ENCODE results near the gene STAC. TPM values are rescaled to one million over a fixed set of nuclear protein-coding genes. Genes with fewer than 3 reads are reported as not detected.

The STAC gene
- total and polyA plus RNA-seq, 9 of the 15 experiments (the other 6 are each of a cell fraction or from before 2014, with no cell fraction given), result 0.11 TPM; not detected in 8

GRCh38 chr3:36505393-36505792 lies 125.1 kb downstream of the STAC start:
- no peak for DNase-seq (ENCODE audit: extremely low read depth in 1 of 4, low spot score in 3 of 4)
- in situ Hi-C loops (cut with MboI), result no loop called here
- no peaks in the 10 kb centered on the region; the same call in 1 of the 2 replicates for H3K9me3 ChIP-seq (replicated peaks; ENCODE audit: control insufficient read depth, insufficient read depth, low read depth, low read length)
- H3K27me3 ChIP-seq (ENCODE audit: control insufficient read depth in 2 of 2, insufficient read depth in 2 of 2, low read length in 2 of 2), result no peaks in the 10 kb centered on the region
- H3K79me2 ChIP-seq (ENCODE audit: control insufficient read depth, insufficient read depth, low read length), result no peaks in the 10 kb centered on the region
- no peak for ATAC-seq
- POLR2A ChIA-PET, result no interaction called here
- no peak overlapping the region for H3K4me3 ChIP-seq
- intact Hi-C loops (cut with micrococcal nuclease), result no loop called here
- H3K9me1 ChIP-seq (ENCODE audit: control insufficient read depth, insufficient read depth, low read length), result no peaks in the 10 kb centered on the region
- H3K4me1 ChIP-seq (replicated peaks in 1 of 2; ENCODE audit: control insufficient read depth in 2 of 2, insufficient read depth in 2 of 2, low read length in 2 of 2), result no peaks in the 10 kb centered on the region
- CTCF ChIA-PET (ENCODE audit: low intra/inter-chr PET ratio), result no interaction called here
- no peaks in the 10 kb centered on the region for H3K36me3 ChIP-seq (ENCODE audit: control insufficient read depth, insufficient read depth, low read length)
- H3K9ac ChIP-seq (ENCODE audit: insufficient read depth in 1 of 2, low read depth in 2 of 2, low read length in 2 of 2), result no peak overlapping the region
- H3K4me2 ChIP-seq (ENCODE audit: insufficient read depth, low read length), result no peak overlapping the region
- no peaks in the 10 kb centered on the region for H4K20me1 ChIP-seq (replicated peaks; ENCODE audit: control insufficient read depth, insufficient read depth, low read length)
- H3K27ac ChIP-seq (ENCODE audit: extremely low read depth, low read depth, low read length), result no peak overlapping the region
- no peak for TF ChIP-seq ZNF707 (CRISPR knock-in tag; conservative IDR thresholded peaks at IDR 0.05)
- peak; percentile 65 for TF ChIP-seq ZNF316 (IDR thresholded peaks at IDR 0.05)
- 0 out of 2 replicates have a peak, but pooled peaks have one; percentile 8 for TF ChIP-seq MAFF (IDR thresholded peaks at IDR 0.05; ENCODE audit: low read length)
- TF ChIP-seq ZNF592 (IDR thresholded peaks at IDR 0.05), result no peak
- peak; percentile 25; the same call in 1 of the 2 replicates for TF ChIP-seq C11orf30 (IDR thresholded peaks at IDR 0.05; ENCODE audit: low read depth)
- no peak for TF ChIP-seq POLR2A (conservative IDR thresholded peaks at IDR 0.05)
- no peak for TF ChIP-seq NR2C1 (IDR thresholded peaks at IDR 0.05)
- no peak for TF ChIP-seq NR2C1 (tag; IDR thresholded peaks at IDR 0.05)
- TF ChIP-seq ZEB2 (IDR thresholded peaks at IDR 0.05), result no peak
- no TSS peak for BruUV-seq (replicated peaks)
- no peak overlapping the region for H2AFZ ChIP-seq (ENCODE audit: low read depth, low read length)
- no peak for FAIRE-seq
- 0% methylated on average over 2 of the region's 2 CpGs for WGBS (ENCODE audit: insufficient coverage, low coverage, missing lambda C conversion rate)

Measured in K562 (cell line).